ENCODE results near the gene DCC.

DCC gene

GRCh38 chr18:52844323-52844722 lies 504.3 kb downstream of the DCC start:
- FAIRE-seq, result no peak

DNA sequence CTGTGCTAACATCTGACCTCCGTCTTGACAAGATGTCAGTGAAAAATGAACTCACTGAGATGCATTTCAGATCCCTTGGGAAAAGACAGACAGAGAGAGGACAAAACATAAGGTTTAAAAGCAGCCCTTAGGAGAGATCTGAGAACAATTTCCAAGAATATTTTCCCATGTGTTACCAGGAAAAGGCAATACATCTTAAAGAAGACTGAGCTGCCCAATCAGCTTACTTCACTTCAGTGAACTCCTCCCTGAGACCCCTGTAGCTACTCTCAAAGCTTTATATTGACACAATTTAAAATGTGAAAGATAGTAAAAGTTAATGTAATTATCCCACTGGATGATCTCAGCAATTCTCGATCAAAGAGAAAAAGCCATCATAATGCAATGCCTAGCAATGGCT lies 505.0 kb downstream of the DCC start:
- FAIRE-seq, result no peak

DNA sequence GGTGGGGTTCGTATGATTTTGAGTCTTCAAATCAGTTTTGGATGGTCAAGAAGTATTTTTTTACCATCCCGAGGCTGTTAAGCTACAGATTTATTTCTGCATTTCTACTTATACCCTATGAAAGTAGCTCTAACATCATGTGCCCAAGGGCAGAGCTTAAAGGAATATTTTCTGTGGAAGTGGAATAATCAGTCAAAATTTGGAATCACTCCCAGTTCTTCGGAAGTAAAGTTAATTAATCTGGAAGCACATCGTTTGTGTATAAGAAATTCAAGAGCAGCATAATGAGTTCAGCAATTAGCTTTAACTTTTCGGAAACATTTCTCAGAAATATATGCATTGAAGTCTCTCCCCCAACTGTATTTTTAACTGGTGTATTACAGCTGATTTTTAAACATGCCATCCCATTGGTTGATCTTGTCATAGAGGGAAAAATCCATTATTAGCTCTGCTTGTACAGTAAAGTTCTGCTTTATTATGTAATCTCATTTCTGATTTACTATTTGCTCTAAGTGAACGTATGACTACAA lies 510.1 kb downstream of the DCC start:
- FAIRE-seq, result no peak

- no peak for FAIRE-seq
These were observed 521.6 kb downstream of the DCC start for GRCh38 chr18:52861558-52861957.

GRCh38 chr18:52869349-52869923 lies 529.4 kb downstream of the DCC start:
- FAIRE-seq, result no peak

- FAIRE-seq, result no peak
These were observed 530.2 kb downstream of the DCC start for GRCh38 chr18:52869942-52870907.

DNA sequence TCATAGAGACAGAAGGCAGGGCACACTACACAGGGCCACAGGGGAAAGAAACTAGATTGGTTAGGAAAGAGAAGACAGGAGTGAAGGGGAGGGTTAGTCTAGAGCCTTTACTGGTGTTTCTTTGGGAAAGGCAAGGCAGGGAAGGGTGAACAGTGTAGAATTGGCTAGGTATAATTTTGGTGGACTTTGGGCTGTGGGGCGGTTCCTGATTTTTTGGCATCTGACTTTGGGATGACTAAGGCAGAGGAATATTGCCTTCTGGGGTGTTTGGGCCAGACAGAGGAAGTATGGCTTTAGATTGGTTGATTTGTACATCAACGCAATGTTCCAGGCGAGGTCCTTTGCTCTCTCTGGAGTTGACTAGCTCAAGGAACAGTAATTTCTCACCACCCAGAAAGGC lies 534.8 kb downstream of the DCC start:
- FAIRE-seq, result no peak

DNA sequence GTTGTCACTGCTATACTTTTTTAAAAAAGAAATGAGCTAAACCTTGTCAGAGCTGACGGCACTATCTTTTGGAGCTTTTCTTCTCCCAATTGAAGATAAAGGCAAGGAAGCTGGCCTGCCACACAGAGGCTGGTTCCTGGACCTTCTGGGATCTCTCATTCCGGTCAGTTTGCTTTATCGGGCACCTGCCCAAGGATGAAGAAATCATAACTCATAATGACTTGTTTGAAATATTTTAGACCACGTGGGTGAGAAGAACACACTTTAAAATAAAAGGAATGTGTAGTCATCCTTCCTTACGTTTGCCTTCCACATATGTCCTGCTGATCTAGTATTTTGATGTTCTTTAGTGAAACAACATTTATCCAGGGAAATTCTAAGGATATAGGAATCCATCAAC lies 535.7 kb downstream of the DCC start:
- FAIRE-seq, result no peak

- no peak for FAIRE-seq
These were observed 548.0 kb downstream of the DCC start for GRCh38 chr18:52888014-52888413.

GRCh38 chr18:52894801-52895200 lies 554.8 kb downstream of the DCC start:
- FAIRE-seq, result no peak

- no peak for FAIRE-seq
These were observed 557.9 kb downstream of the DCC start for GRCh38 chr18:52897611-52898484.

DNA sequence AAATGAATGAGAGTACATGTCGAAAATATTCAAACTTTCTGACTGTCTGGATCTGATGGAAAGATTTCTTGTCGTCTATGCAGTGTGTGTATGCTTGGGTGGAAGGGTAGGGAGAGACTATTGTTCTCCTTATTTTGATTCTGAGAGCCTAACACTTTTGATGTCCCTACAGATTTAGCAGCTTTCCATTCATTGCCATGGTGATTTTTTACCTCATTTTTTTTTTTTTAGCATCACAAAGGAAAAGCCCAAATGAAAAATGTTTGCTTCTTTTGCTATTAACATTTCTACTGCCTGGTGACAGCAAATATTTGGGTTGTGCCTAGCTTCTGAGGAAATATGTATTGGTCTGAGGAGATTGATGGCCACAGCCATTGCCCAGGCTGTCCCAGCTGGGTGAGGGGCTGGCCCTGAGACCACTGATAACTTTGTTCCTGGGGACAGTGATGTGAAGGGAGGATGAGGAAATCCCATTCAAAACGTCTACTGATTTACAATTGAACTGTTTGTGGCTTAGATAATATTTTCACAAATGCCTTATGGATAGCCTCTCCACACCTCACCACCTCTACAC lies 558.6 kb downstream of the DCC start:
- no peak for FAIRE-seq

GRCh38 chr18:52902188-52902587 lies 562.2 kb downstream of the DCC start:
- FAIRE-seq, result no peak

- FAIRE-seq, result no peak
These were observed 563.9 kb downstream of the DCC start for GRCh38 chr18:52903857-52904256.

DNA sequence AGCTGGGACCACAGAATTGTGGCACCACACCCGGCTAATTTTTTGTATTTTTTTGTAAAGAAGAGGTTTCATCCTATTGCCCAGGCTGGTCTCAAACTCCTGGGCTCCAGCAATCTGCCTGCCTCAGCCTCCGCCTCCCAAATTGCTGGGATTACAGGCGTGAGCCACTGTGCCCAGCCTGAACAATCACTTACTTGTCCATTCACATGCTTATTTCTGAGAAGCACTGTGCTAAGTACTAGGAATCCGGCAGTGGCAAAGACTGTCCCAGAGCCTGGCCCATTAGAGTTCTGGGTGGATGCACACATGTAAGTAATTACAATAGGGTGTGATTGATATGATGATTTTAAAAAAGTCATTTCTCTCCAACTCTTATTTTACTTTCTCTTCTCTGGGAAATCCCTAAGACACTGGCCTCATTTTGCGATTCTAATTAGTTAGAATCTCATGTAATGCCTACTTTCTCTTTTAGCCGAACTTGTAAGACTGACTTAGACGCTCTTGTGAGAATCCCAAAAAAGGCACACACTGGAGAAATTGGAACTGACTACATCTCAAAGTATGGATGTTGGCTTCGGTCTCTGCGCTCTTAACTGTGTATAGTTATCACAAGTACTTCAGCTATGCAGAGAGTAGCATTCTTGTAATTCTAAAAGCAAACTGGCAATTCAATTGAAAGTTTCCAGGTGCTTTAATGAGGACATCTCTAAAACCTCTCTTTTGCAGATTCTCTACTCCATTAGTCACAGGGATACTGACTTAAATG lies 567.7 kb downstream of the DCC start:
- no peak for FAIRE-seq

- no peak for FAIRE-seq
These were observed 574.2 kb downstream of the DCC start for GRCh38 chr18:52914148-52914547.

GRCh38 chr18:52920665-52921064 lies 580.7 kb downstream of the DCC start:
- FAIRE-seq, result peak; percentile 51

GRCh38 chr18:52933356-52933755 lies 593.4 kb downstream of the DCC start:
- no peak for FAIRE-seq

- FAIRE-seq, result no peak
These were observed 596.9 kb downstream of the DCC start for GRCh38 chr18:52936931-52937330.

DNA sequence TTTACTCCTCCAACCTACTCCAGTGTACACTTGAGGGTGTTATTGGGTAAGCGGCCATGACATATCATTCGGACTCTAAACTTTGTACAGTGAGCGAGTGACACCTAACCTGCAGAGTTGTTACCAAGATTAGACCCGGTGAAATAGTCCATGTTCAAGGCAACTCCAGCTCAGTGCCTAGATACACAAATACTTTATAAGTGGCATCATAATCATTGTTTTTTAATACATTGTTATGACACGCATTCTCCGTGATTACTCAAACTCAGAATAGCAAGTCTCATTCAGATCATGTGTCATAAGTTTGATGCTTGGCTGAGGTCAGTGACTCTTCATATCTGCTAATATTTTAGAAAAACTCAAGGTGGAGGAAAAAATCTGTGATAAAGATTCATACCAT lies 597.8 kb downstream of the DCC start:
- no peak for FAIRE-seq

DNA sequence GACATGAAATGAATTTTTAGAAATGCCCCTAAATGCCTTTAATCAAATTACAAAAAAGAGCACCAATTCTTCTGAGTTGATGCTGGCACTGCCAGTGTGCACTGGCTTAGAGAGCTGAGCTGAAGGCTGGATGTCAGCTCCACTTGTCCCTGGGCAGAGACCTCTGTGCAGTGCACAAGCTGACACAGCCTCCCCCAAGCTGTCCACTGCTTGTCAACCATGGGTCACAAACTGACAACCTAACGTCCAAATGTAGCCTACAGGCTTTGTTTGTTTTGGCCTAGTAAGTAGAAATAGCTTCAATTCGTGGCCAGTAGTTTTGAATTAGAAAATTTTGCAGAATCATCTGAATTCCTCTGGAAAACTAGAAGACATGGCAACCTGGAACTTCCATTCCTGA lies 605.6 kb downstream of the DCC start:
- FAIRE-seq, result no peak

Measured in colon (tissue), 2 donors.